ENCODE measurements around the gene DOCK10. TPM values are rescaled to one million over a fixed set of nuclear protein-coding genes. Genes with fewer than 3 reads are reported as not detected.
A peak's percentile ranks its signal among the peaks of the same experiment; 100 is the strongest.

The DOCK10 gene
- total and polyA plus RNA-seq, 2 donors (not counting 3 experiments of a cell fraction or from before 2014, with no cell fraction given), result 5.8 to 23.0 TPM

GRCh38 chr2:224820283-224820991, 221.8 kb downstream of the DOCK10 start:
- FAIRE-seq (no peak), DNase-seq (ENCODE audit: low read depth, low spot score) (no peak)
- H3K9ac ChIP-seq (replicated peaks; ENCODE audit: extremely low read depth, insufficient read depth, low read length), result no peak overlapping the region
- H3K36me3 ChIP-seq (ENCODE audit: control insufficient read depth in 2 of 2, extremely low read depth in 1 of 2, insufficient read depth in 2 of 2, low read length in 2 of 2), result no peaks in the 10 kb centered on the region
- H3K9me3 ChIP-seq (replicated peaks; ENCODE audit: control insufficient read depth, insufficient read depth, low read length), result no peaks in the 10 kb centered on the region
- intact Hi-C loops (cut with micrococcal nuclease), result no loop called here
- H3K9me1 ChIP-seq (replicated peaks; ENCODE audit: control insufficient read depth, extremely low read depth, insufficient read depth, low read length), result no peaks in the 10 kb centered on the region
- no peak overlapping the region for H3K27ac ChIP-seq (ENCODE audit: insufficient read depth, low read depth, low read length)
- dilution Hi-C loops (cut with MboI; ENCODE audit: extremely low pct_ligation_motif_present, low sequenced_read_pairs), result no loop called here
- peaks cover 34% of the 10 kb centered on the region for H3K4me1 ChIP-seq (ENCODE audit: control insufficient read depth, extremely low read depth, insufficient read depth, low read length)
- no peaks in the 10 kb centered on the region for H3K27me3 ChIP-seq (ENCODE audit: control insufficient read depth in 2 of 2, insufficient read depth in 2 of 2, low read length in 2 of 2)
- H2AFZ ChIP-seq (ENCODE audit: low read depth, low read length), result no peak overlapping the region
- H3K4me3 ChIP-seq (replicated peaks in 1 of 3; ENCODE audit: insufficient read depth in 1 of 3, low read depth in 1 of 3, low read length in 3 of 3), result no peak overlapping the region
- POLR2A ChIA-PET, result interaction anchor here (1.4 kb wide), 1 partner anchor 17 kb away, joined by 5 read pairs; no protein-coding TSS in a partner anchor
- BruUV-seq (replicated peaks), result no TSS peak
- no peaks in the 10 kb centered on the region for H3K79me2 ChIP-seq (ENCODE audit: control insufficient read depth, insufficient read depth, low read length)
- CTCF ChIA-PET, result interaction anchor here (0.8 to 2.8 kb wide), 6 partner anchors 15 to 181 kb away, joined by 3 to 18 read pairs (median 4); no protein-coding TSS in a partner anchor
- TF ChIP-seq FOS (IDR thresholded peaks at IDR 0.05; ENCODE audit: borderline replicate concordance, insufficient read depth, low read length) (no peak), JUN (IDR thresholded peaks at IDR 0.05; ENCODE audit: borderline replicate concordance, insufficient read depth, insufficient read length, low read depth) (no peak), EZH2 (IDR thresholded peaks at IDR 0.05; ENCODE audit: borderline replicate concordance, low read depth, low read length, severe bottlenecking) (no peak), GATA2 (IDR thresholded peaks at IDR 0.05; ENCODE audit: insufficient read depth, insufficient read length, low read depth, low read length) (no peak), MYC (IDR thresholded peaks at IDR 0.05; ENCODE audit: low read depth, low read length) (no peak)
- no peaks in the 10 kb centered on the region for H4K20me1 ChIP-seq (replicated peaks; ENCODE audit: control insufficient read depth, extremely low read depth, insufficient read depth, low read length)
- no peak overlapping the region for H3K4me2 ChIP-seq (ENCODE audit: insufficient read depth, low read length)

DNA sequence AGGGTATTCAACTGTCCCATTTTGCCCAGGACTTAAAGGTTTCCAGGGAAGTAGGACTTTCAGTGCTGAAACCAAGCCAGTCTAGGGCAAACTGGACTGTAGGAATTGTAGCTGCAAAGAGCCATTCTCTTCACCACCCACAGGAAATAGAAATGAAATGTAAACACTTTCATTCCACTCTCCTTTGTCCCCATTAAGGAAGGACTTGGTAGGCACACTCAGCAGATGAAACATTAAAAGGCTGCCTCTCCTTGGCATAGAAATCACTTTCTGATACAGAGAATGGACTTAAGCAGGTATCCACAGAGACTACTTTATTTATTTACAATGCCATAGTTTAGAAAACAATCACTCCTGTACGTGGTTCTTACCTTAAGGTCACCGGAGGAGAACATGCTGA, 223.2 kb downstream of the DOCK10 start:
- dilution Hi-C loops (cut with MboI; ENCODE audit: extremely low pct_ligation_motif_present, low sequenced_read_pairs) (no loop called here), intact Hi-C loops (cut with micrococcal nuclease) (loop anchor here (5.0 kb wide), 1 partner anchor 108 kb away; no protein-coding TSS in a partner anchor)
- no TSS peak for BruUV-seq (replicated peaks)

More for the DNA sequence above, 223.2 kb downstream of the DOCK10 start:
- Histone ChIP-seq H3K79me2 (ENCODE audit: control insufficient read depth, insufficient read depth, low read length) (no peaks in the 10 kb centered on the region), H3K9ac (replicated peaks; ENCODE audit: extremely low read depth, insufficient read depth, low read length) (no peak overlapping the region), H3K27ac (ENCODE audit: insufficient read depth, low read depth, low read length) (peak overlapping the region; percentile 48), H3K27me3 (ENCODE audit: control insufficient read depth in 2 of 2, insufficient read depth in 2 of 2, low read length in 2 of 2) (no peaks in the 10 kb centered on the region), H3K4me3 (replicated peaks in 1 of 3; ENCODE audit: insufficient read depth in 1 of 3, low read depth in 1 of 3, low read length in 3 of 3) (no peak overlapping the region), H2AFZ (ENCODE audit: low read depth, low read length) (peak overlapping the region; percentile 59), H3K4me2 (ENCODE audit: insufficient read depth, low read length) (peak overlapping the region; percentile 6), H3K9me3 (replicated peaks; ENCODE audit: control insufficient read depth, insufficient read depth, low read length) (no peaks in the 10 kb centered on the region), H3K36me3 (ENCODE audit: control insufficient read depth in 2 of 2, extremely low read depth in 1 of 2, insufficient read depth in 2 of 2, low read length in 2 of 2) (no peaks in the 10 kb centered on the region), H4K20me1 (replicated peaks; ENCODE audit: control insufficient read depth, extremely low read depth, insufficient read depth, low read length) (no peaks in the 10 kb centered on the region), H3K4me1 (ENCODE audit: control insufficient read depth, extremely low read depth, insufficient read depth, low read length) (peaks cover 34% of the 10 kb centered on the region), H3K9me1 (replicated peaks; ENCODE audit: control insufficient read depth, extremely low read depth, insufficient read depth, low read length) (no peaks in the 10 kb centered on the region)
- DNase-seq (ENCODE audit: low read depth, low spot score), result peak; percentile 53
- TF ChIP-seq GATA2 (IDR thresholded peaks at IDR 0.05; ENCODE audit: insufficient read depth, insufficient read length, low read depth, low read length), result no peak
- TF ChIP-seq EZH2 (IDR thresholded peaks at IDR 0.05; ENCODE audit: borderline replicate concordance, low read depth, low read length, severe bottlenecking), result no peak
- no peak for TF ChIP-seq POLR2AphosphoS5 (IDR thresholded peaks at IDR 0.05; ENCODE audit: insufficient read depth, low read depth, low read length)
- ChIA-PET CTCF (interaction anchor here (1.2 to 2.8 kb wide), 4 partner anchors 16 to 184 kb away, joined by 3 to 18 read pairs (median 4); no protein-coding TSS in a partner anchor), POLR2A (no interaction called here)
- FAIRE-seq, result peak; percentile 61
